PC-3 (cell line): Measurements from ENCODE around the gene ZCWPW1.

ENCODE experiments used
- EZH2phosphoT487 ChIP-seq: fragments of 300-600 bp; sonication (generic); IDR thresholded peaks from 2 replicates; pipeline ENCODE4 v1.6.1; 2018; ENCODE audit warnings: mild to moderate bottlenecking, antibody characterized with exemption, low read length, borderline replicate concordance
- TF ChIP-seq, protein P1 (sequence below): fragments of 300-600 bp; sonication (generic); conservative IDR thresholded peaks from 2 replicates; pipeline ENCODE4 v1.5.1; 2017; ENCODE audit warnings: antibody characterized with exemption, low read depth, mild to moderate bottlenecking, low read length

DNA sequence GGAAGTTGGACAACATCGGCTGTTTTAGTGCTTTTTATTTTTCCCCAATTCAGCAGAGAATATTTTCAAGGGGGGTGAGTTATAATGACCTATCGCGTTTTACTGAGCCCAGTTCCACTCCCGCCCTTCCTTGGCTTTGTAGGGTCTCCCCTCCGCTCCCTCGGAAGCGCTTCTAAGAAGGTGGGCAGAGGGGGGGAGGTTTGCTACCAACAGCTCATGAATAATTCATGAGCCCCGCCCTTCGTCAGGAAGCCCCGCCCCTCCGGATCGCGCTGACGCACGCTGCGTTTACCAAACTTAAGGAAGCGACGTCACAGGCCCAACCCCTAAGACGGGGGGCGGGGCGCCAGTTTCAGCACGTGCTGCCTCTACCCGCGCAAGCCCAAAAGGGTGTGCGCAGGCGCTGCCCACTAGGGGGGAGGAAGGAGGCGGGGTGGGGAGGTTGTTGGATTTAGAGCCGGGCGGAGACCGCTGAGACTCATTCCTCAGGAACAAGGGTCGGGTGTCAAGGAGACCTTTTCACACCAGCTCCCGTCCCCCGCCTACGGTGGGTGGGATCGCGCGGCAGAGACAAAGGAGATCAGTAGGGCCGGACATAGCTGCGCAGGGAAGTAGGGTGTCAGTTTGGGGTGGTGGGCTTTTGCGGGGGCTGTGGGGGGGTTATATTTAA is 599 bp upstream of the ZCWPW1 start:
- TF ChIP-seq EZH2phosphoT487: no peak
- TF ChIP-seq, protein P1, sequence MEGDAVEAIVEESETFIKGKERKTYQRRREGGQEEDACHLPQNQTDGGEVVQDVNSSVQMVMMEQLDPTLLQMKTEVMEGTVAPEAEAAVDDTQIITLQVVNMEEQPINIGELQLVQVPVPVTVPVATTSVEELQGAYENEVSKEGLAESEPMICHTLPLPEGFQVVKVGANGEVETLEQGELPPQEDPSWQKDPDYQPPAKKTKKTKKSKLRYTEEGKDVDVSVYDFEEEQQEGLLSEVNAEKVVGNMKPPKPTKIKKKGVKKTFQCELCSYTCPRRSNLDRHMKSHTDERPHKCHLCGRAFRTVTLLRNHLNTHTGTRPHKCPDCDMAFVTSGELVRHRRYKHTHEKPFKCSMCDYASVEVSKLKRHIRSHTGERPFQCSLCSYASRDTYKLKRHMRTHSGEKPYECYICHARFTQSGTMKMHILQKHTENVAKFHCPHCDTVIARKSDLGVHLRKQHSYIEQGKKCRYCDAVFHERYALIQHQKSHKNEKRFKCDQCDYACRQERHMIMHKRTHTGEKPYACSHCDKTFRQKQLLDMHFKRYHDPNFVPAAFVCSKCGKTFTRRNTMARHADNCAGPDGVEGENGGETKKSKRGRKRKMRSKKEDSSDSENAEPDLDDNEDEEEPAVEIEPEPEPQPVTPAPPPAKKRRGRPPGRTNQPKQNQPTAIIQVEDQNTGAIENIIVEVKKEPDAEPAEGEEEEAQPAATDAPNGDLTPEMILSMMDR: no peak
